Endothelial cell of umbilical vein (primary cell): ENCODE results near the gene JHY. TPM values are rescaled to one million over a fixed set of nuclear protein-coding genes. Genes with fewer than 3 reads are reported as not detected.

Experiments
- BruUV-seq: library from RNA; stranded (reverse); fragments of 400-500 nt; replicated peaks from 2 replicates; lab custom pipeline; 2021; lab: Mats Ljungman, UMichigan
- CTCF ChIA-PET: fragments of 300-600, 350-600 bp; sonication (Branson Sonifier 250); formaldehyde crosslinking; loops from one replicate; lab custom pipeline; 2021; ENCODE audit warnings: antibody characterized with exemption, inconsistent platforms; lab: Charles Lee
- POLR2A ChIA-PET: fragments of 300-600, 350-600 bp; sonication (Branson Sonifier 250); formaldehyde crosslinking; loops from one replicate; lab custom pipeline; 2021; ENCODE audit warnings: antibody characterized with exemption, inconsistent platforms; lab: Charles Lee
- DNase-seq: peaks from one replicate; pipeline ENCODE4 v3.0.0-alpha.2; 2011; ENCODE audit warnings: low read depth, low spot score
- FAIRE-seq: peaks from 2 replicates; lab custom pipeline; 2011; peaks lifted over from hg19 to GRCh38; lab: Jason Lieb, UNC
- H2AFZ ChIP-seq: 2 replicates; pipeline ENCODE4 v1.6.0; 2012; ENCODE audit warnings: low read depth, low read length, control low read depth, inconsistent platforms
- H3K27ac ChIP-seq: 2 replicates; pipeline ENCODE4 v1.5.1; 2011; ENCODE audit warnings: low read depth, mild to moderate bottlenecking, control low read depth, low read length, moderate library complexity; ENCODE audit not compliant: insufficient read depth
- H3K27me3 ChIP-seq, 2 experiments: 2 replicates each; pipeline versions ENCODE4 v1.6.0 to v1.6.1; 2011; ENCODE audit warnings: low read length in 2 of 2, mixed read lengths in 1 of 2; ENCODE audit not compliant: control insufficient read depth in 2 of 2, insufficient read depth in 2 of 2
- H3K36me3 ChIP-seq, 2 experiments: 2 replicates in 1 of 2; 3 replicates in 1 of 2; pipeline ENCODE4 v1.5.1; 2011; ENCODE audit warnings: low read length in 2 of 2, mild to moderate bottlenecking in 1 of 2, moderate library complexity in 1 of 2; ENCODE audit not compliant: control insufficient read depth in 2 of 2, insufficient read depth in 2 of 2; ENCODE audit errors: extremely low read depth in 1 of 2
- H3K4me1 ChIP-seq: 3 replicates; pipeline ENCODE4 v1.5.1; 2011; ENCODE audit warnings: mild to moderate bottlenecking, low read length; ENCODE audit not compliant: control insufficient read depth, insufficient read depth; ENCODE audit errors: extremely low read depth
- H3K4me2 ChIP-seq: 2 replicates; pipeline ENCODE4 v1.6.1; 2011; ENCODE audit warnings: low read length, control low read depth, mixed read lengths; ENCODE audit not compliant: insufficient read depth
- H3K4me3 ChIP-seq, 3 experiments: fragments of 200-600 bp in 1 of 3; sonication (generic), shearing (Covaris generic) in 1 of 3; replicated peaks in 1 of 3; 2 replicates each; pipeline ENCODE4 v1.5.1; 2011 to 2016; ENCODE audit warnings: control low read depth in 3 of 3, low read length in 3 of 3, mild to moderate bottlenecking in 2 of 3, inconsistent platforms in 1 of 3, low read depth in 1 of 3, moderate library complexity in 1 of 3; ENCODE audit not compliant: insufficient read depth in 1 of 3
- H3K79me2 ChIP-seq: 2 replicates; pipeline ENCODE4 v1.6.0; 2012; ENCODE audit warnings: low read length, inconsistent platforms; ENCODE audit not compliant: control insufficient read depth, insufficient read depth
- H3K9ac ChIP-seq: replicated peaks from 2 replicates; pipeline ENCODE3; 2011; ENCODE audit warnings: low read length, control low read depth; ENCODE audit not compliant: insufficient read depth; ENCODE audit errors: extremely low read depth
- H3K9me1 ChIP-seq: replicated peaks from 3 replicates; pipeline ENCODE4 v1.6.0; 2011; ENCODE audit warnings: mild to moderate bottlenecking, low read length; ENCODE audit not compliant: control insufficient read depth, insufficient read depth; ENCODE audit errors: extremely low read depth
- H3K9me3 ChIP-seq: replicated peaks from 2 replicates; pipeline ENCODE4 v1.5.1; 2012; ENCODE audit warnings: low read length, inconsistent platforms; ENCODE audit not compliant: control insufficient read depth, insufficient read depth
- H4K20me1 ChIP-seq: replicated peaks from 2 replicates; pipeline ENCODE3; 2011; ENCODE audit warnings: mild to moderate bottlenecking, low read length; ENCODE audit not compliant: control insufficient read depth, insufficient read depth; ENCODE audit errors: extremely low read depth
- CTCF ChIP-seq, 2 donors: IDR thresholded peaks; 1 replicate in 1 of 2; 2 replicates in 1 of 2; pipeline ENCODE4 v1.5.1; 2011; ENCODE audit warnings: low read length in 2 of 2, mild to moderate bottlenecking in 2 of 2, moderate library complexity in 2 of 2, control low read depth in 1 of 2, inconsistent platforms in 1 of 2, low read depth in 1 of 2; ENCODE audit not compliant: insufficient read depth in 1 of 2; ENCODE audit errors: extremely low read depth in 1 of 2
- EZH2 ChIP-seq: IDR thresholded peaks from 2 replicates; pipeline ENCODE4 v1.6.1; 2012; ENCODE audit warnings: borderline replicate concordance, low read depth, mild to moderate bottlenecking, moderate library complexity, low read length, inconsistent platforms; ENCODE audit not compliant: severe bottlenecking
- FOS ChIP-seq: IDR thresholded peaks from 2 replicates; pipeline ENCODE4 v1.6.1; 2011; ENCODE audit warnings: mild to moderate bottlenecking, low read length, moderate library complexity, borderline replicate concordance; ENCODE audit not compliant: insufficient read depth
- JUN ChIP-seq: IDR thresholded peaks from 2 replicates; pipeline ENCODE4 v1.6.1; 2011; ENCODE audit warnings: borderline replicate concordance, low read depth; ENCODE audit not compliant: insufficient read length, insufficient read depth
- MYC ChIP-seq: IDR thresholded peaks from one replicate; pipeline ENCODE4 v1.6.1; 2011; ENCODE audit warnings: mild to moderate bottlenecking, low read depth, low read length
- POLR2A ChIP-seq: IDR thresholded peaks from 2 replicates; pipeline ENCODE4 v1.6.1; 2012; ENCODE audit warnings: low read depth, mild to moderate bottlenecking, control low read depth, low read length
- POLR2AphosphoS5 ChIP-seq: IDR thresholded peaks from 2 replicates; pipeline ENCODE4 v1.6.1; 2012; ENCODE audit warnings: low read depth, mild to moderate bottlenecking, control low read depth, low read length, moderate library complexity; ENCODE audit not compliant: insufficient read depth
- dilution Hi-C: fragments of 300-500 bp; cut with MboI; formaldehyde crosslinking; loops from one replicate; pipeline ENCODE4 v1.15.0; 2019; ENCODE audit warnings: low sequenced_read_pairs; ENCODE audit not compliant: extremely low pct_ligation_motif_present
- intact Hi-C: fragments of 100-400 bp; cut with micrococcal nuclease; formaldehyde crosslinking; loops from one replicate; pipeline ENCODE4 v1.10.0; 2022
- polyA plus RNA-seq, 4 experiments: library from polyadenylated mRNA; depleted of rRNA in 3 of 4; stranded (reverse) in 3 of 4; unstranded in 1 of 4; fragments of >200 nt; gene quantifications; 2 replicates each; pipeline versions ENCODE4 v1.2.1 to v1.2.3, GENCODE V29; 2011 to 2012; ENCODE audit warnings: missing spikeins in 1 of 4
- total RNA-seq: library from RNA; stranded (reverse); gene quantifications from 2 replicates; pipeline ENCODE4 v1.2.3, GENCODE V29; 2021

JHY gene
- total and polyA plus RNA-seq, 2 donors (not counting 3 experiments of a cell fraction or from before 2014, with no cell fraction given), result 1.8 to 3.9 TPM

GRCh38 chr11:122920579-122920978 is 38.0 kb downstream of the JHY start:
- CTCF ChIA-PET, result interaction anchor here (1.1 kb wide), 1 partner anchor 11 kb away, joined by 3 read pairs; no protein-coding TSS in a partner anchor

More at GRCh38 chr11:122920579-122920978, 38.0 kb downstream of the JHY start:
- no peaks in the 10 kb centered on the region for H4K20me1 ChIP-seq
- FAIRE-seq, result no peak
- H3K4me3 ChIP-seq, result no peak overlapping the region
- no peaks in the 10 kb centered on the region for H3K9me1 ChIP-seq
- no peak for TF ChIP-seq FOS
- no peak for TF ChIP-seq MYC
- TF ChIP-seq EZH2, result no peak
- TF ChIP-seq POLR2A, result no peak
- TF ChIP-seq JUN, result no peak
- no peak for TF ChIP-seq CTCF (IDR thresholded peaks at IDR 0.05; ENCODE audit: extremely low read depth in 1 of 2, insufficient read depth in 1 of 2, low read depth in 1 of 2, low read length in 2 of 2)
- TF ChIP-seq POLR2AphosphoS5, result no peak
- POLR2A ChIA-PET, result no interaction called here
- no peaks in the 10 kb centered on the region for H3K36me3 ChIP-seq
- no peak overlapping the region for H2AFZ ChIP-seq
- H3K9ac ChIP-seq, result no peak overlapping the region
- intact Hi-C loops, result no loop called here
- BruUV-seq, result no TSS peak
- no peak overlapping the region for H3K4me2 ChIP-seq
- no peaks in the 10 kb centered on the region for H3K9me3 ChIP-seq
- no peak overlapping the region for H3K27ac ChIP-seq
- H3K79me2 ChIP-seq, result no peaks in the 10 kb centered on the region
- no peak for DNase-seq
- dilution Hi-C loops, result no loop called here
- H3K27me3 ChIP-seq, result no peaks in the 10 kb centered on the region
- H3K4me1 ChIP-seq, result no peaks in the 10 kb centered on the region
